Ascending aorta (tissue), 2 donors: ENCODE measurements around the gene CLK4. TPM values are rescaled to one million over a fixed set of nuclear protein-coding genes. Genes with fewer than 3 reads are reported as not detected.

Experiments used
- DNase-seq, 2 donors: peaks; one replicate each; pipeline ENCODE4 v3.0.0-alpha.2; 2019; ENCODE audit warnings: low spot score in 2 of 2
- H3K27ac ChIP-seq, 2 donors: fragments of 200-600 bp; sonication (generic); one replicate each; pipeline ENCODE4 v1.5.1; 2016 to 2017; ENCODE audit warnings: mild to moderate bottlenecking in 1 of 2
- H3K27me3 ChIP-seq: fragments of 200-600 bp; sonication (generic); one replicate; pipeline ENCODE4 v1.5.1; 2017
- H3K36me3 ChIP-seq, 2 donors: fragments of 200-600 bp; sonication (generic); one replicate each; pipeline ENCODE4 v1.5.1; 2016
- H3K4me1 ChIP-seq, 2 donors: fragments of 200-600 bp; sonication (generic); one replicate each; pipeline ENCODE4 v1.5.1; 2016 to 2017; ENCODE audit warnings: mild to moderate bottlenecking in 1 of 2
- H3K4me3 ChIP-seq, 2 donors: fragments of 200-600 bp; sonication (generic); one replicate each; pipeline ENCODE4 v1.5.1; 2016 to 2017; ENCODE audit warnings: mild to moderate bottlenecking in 1 of 2
- H3K9me3 ChIP-seq, 2 donors: fragments of 200-600 bp; sonication (generic); one replicate each; pipeline ENCODE4 v1.5.1; 2016
- intact Hi-C: fragments of 100-400 bp; cut with DNase I; formaldehyde crosslinking; loops from one replicate; pipeline ENCODE4 v1.15.1; 2023
- total RNA-seq: library from RNA; depleted of rRNA; stranded (reverse); fragments of >200 nt; gene quantifications from one replicate; pipeline ENCODE4 v1.1.0, GENCODE V29; 2016
- TF ChIP-seq, protein P1 (sequence below), 3 experiments: fragments of 200-600 bp in 2 of 3; fragments of 450-650 bp in 1 of 3; sonication (generic) in 2 of 3; IDR thresholded peaks; one replicate each; pipeline ENCODE4 v1.5.1; 2016 to 2019; ENCODE audit warnings: antibody characterized with exemption in 3 of 3, mild to moderate bottlenecking in 1 of 3, moderate library complexity in 1 of 3

Gene CLK4
- total RNA-seq, 1 donor from 2014 or later, result 17.6 TPM

DNA sequence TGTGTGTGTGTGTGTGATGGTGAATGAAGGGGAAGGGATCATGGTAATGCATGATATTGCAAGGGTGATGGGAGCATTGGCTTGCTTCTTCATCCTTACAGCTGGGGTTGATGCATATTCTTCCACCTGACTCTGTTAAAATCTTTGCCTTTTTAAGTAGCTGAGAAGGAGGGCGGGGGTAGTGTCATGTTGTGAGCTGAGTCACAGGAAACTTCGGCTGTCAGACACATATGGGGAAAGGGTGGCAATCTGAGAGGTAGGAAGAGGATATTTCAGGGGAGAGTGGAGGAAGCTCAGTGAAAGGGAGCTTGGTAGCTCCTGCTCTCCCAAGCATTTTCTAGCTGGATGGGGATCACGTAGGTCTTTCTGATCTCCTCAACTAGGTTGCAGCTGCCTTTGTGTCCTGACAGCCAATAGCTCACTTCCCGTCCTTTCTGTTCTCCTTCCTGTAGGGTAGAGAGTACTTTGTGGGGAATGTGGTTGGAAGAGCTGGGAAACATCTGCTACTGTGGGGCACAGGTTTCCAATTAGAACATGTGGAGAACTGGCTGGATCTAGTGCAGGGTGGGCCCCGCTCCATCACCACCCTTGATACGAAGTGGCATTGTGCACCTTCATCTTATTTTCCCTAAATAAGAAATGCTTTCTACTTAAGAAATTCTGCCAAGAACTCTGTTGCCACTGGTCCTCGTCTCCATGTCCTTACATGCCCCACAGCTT lies 18.1 kb upstream of the CLK4 start:
- no peak overlapping the region for H3K27ac ChIP-seq
- peak in 1 of 2 donors; percentile 12 for DNase-seq
- TF ChIP-seq, protein P1, sequence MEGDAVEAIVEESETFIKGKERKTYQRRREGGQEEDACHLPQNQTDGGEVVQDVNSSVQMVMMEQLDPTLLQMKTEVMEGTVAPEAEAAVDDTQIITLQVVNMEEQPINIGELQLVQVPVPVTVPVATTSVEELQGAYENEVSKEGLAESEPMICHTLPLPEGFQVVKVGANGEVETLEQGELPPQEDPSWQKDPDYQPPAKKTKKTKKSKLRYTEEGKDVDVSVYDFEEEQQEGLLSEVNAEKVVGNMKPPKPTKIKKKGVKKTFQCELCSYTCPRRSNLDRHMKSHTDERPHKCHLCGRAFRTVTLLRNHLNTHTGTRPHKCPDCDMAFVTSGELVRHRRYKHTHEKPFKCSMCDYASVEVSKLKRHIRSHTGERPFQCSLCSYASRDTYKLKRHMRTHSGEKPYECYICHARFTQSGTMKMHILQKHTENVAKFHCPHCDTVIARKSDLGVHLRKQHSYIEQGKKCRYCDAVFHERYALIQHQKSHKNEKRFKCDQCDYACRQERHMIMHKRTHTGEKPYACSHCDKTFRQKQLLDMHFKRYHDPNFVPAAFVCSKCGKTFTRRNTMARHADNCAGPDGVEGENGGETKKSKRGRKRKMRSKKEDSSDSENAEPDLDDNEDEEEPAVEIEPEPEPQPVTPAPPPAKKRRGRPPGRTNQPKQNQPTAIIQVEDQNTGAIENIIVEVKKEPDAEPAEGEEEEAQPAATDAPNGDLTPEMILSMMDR (IDR thresholded peaks at IDR 0.05), result no peak
- no peaks in the 10 kb centered on the region for H3K9me3 ChIP-seq
- no peak overlapping the region for H3K4me3 ChIP-seq
- H3K27me3 ChIP-seq, result no peaks in the 10 kb centered on the region
- no peaks in the 10 kb centered on the region for H3K4me1 ChIP-seq
- intact Hi-C loops, result no loop called here
- no peaks in the 10 kb centered on the region for H3K36me3 ChIP-seq

- no peaks in the 10 kb centered on the region for H3K9me3 ChIP-seq
- no peaks in the 10 kb centered on the region for H3K4me1 ChIP-seq
- no peak overlapping the region for H3K27ac ChIP-seq
- H3K27me3 ChIP-seq, result no peaks in the 10 kb centered on the region
- intact Hi-C loops, result no loop called here
- H3K36me3 ChIP-seq, result no peaks in the 10 kb centered on the region
- DNase-seq, result peak in 1 of 2 donors; percentile 63
- no peak overlapping the region for H3K4me3 ChIP-seq
- TF ChIP-seq, protein P1 (IDR thresholded peaks at IDR 0.05), result no peak
Observed at GRCh38 chr5:178642351-178642909, 15.6 kb upstream of the CLK4 start.

DNA sequence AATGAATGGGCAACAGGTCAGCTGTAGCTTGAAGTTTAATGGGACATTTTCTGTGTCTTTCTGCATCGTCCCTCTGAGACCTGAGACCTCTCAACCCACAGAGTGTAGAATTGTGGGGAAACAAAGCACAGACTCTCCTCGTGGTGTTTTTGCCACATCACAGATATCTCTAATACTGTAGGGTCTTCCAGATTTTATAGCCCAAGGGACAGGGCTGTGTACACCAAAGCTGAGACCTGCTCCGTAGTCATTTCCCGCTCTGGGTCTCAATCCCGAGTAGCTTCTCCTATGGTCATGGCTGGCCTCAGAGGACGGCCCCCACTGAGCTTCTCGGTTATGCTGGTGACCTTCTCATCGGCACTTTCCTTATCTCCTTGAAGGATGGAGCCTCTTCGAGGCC lies 14.9 kb upstream of the CLK4 start:
- H3K9me3 ChIP-seq, result no peaks in the 10 kb centered on the region
- no peak overlapping the region for H3K4me3 ChIP-seq
- no peaks in the 10 kb centered on the region for H3K27me3 ChIP-seq
- intact Hi-C loops, result no loop called here
- no peak for DNase-seq
- no peaks in the 10 kb centered on the region for H3K36me3 ChIP-seq
- H3K4me1 ChIP-seq, result no peaks in the 10 kb centered on the region
- TF ChIP-seq, protein P1 (IDR thresholded peaks at IDR 0.05), result no peak
- H3K27ac ChIP-seq, result no peak overlapping the region

DNA sequence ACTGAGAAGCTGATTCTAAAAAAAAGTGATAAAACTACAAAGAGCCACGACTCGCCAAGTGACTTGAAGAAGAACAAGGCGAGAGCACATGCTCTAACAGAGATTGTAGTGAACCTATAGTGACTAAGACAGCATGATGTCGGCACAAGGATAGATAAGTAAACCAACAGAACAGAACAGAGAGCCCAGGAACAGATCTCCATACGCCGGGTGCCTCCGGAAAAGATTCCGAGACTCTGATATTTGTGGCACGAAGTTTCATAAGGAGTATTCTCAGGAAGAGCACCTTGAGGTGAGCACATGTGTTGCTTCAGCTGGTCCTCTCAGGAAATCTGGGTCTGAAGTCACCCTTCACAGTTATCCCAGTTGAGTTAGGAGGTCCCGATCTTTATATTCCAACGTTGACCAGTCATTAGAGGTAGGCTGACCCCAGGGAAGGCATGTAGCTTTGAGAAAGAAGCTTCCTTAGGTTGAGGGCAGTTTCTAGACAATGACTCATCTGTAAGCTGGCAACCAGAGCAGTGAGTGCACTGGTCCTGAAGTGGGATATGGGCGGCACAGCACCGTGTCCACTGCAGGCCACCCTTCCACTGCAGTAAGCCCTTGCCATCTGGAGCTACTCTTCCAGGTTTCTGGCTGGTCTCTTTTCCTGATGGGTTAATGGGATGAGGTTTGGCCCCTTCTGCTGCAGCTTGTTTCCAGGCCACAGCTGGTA lies 13.6 kb upstream of the CLK4 start:
- intact Hi-C loops, result no loop called here
- Histone ChIP-seq H3K36me3 (no peaks in the 10 kb centered on the region), H3K4me1 (no peaks in the 10 kb centered on the region), H3K9me3 (no peaks in the 10 kb centered on the region), H3K4me3 (no peak overlapping the region), H3K27me3 (no peaks in the 10 kb centered on the region), H3K27ac (no peak overlapping the region)
- DNase-seq, result peak in 1 of 2 donors; percentile 2
- TF ChIP-seq, protein P1 (IDR thresholded peaks at IDR 0.05), result no peak

DNA sequence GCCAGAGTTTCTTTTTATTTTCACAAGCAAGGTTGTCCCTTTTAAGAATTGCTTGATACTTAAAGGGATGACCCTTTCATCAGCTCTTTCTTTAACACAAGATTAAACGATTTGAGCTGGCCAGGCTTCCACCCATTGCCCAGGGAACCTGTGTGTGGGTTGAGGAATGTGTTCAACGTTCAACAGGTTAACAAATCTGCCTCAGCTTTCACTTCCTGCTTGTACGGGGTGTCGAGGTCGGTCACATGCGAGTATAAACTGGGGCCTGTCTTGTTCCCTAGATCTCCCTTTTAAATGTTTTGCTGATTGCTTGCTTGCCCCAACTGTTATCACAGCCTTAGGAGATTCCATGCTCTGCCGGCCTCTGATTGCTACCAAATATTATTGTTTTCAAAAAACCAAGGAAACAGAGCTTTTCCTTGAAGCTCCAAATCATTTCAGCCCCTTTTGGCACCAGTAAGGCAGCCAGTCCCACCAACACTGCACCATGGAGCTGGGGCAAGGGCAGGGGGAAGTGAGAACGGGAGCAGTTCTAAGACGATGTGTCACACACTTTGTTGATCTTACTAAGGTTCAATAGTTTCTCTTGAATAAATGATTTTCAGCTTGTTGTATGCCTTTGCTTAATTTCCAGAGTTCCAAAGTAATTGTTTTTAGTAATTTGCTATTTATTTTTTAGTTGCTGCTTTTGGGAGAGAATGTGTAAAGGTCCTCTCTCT lies 10.7 kb upstream of the CLK4 start:
- intact Hi-C loops, result no loop called here
- no peak for DNase-seq
- no peaks in the 10 kb centered on the region for H3K36me3 ChIP-seq
- TF ChIP-seq, protein P1 (IDR thresholded peaks at IDR 0.05), result no peak
- H3K27ac ChIP-seq, result no peak overlapping the region
- H3K4me3 ChIP-seq, result no peak overlapping the region
- H3K4me1 ChIP-seq, result no peaks in the 10 kb centered on the region
- H3K27me3 ChIP-seq, result no peaks in the 10 kb centered on the region
- no peaks in the 10 kb centered on the region for H3K9me3 ChIP-seq
